WI38 (cell line): ENCODE results near the gene IDUA.

Experiments
- H3K4me3 ChIP-seq: 2 replicates; pipeline ENCODE4 v1.5.1; 2011; ENCODE audit warnings: low read depth, mild to moderate bottlenecking, control low read depth, low read length
- CTCF ChIP-seq: IDR thresholded peaks from 2 replicates; pipeline ENCODE4 v1.5.1; 2012; ENCODE audit warnings: low read depth, mild to moderate bottlenecking, control low read depth, low read length

Gene IDUA

GRCh38 chr4:1036976-1037810, 50.3 kb downstream of the IDUA start:
- H3K4me3 ChIP-seq, result no peak overlapping the region
- no peak for TF ChIP-seq CTCF

- no peak for TF ChIP-seq CTCF
- no peak overlapping the region for H3K4me3 ChIP-seq
These were observed 52.2 kb downstream of the IDUA start for GRCh38 chr4:1038948-1039492.

GRCh38 chr4:1039493-1040343, 52.9 kb downstream of the IDUA start:
- H3K4me3 ChIP-seq, result no peak overlapping the region
- no peak for TF ChIP-seq CTCF

- no peak overlapping the region for H3K4me3 ChIP-seq
- no peak for TF ChIP-seq CTCF
These were observed 53.7 kb downstream of the IDUA start for GRCh38 chr4:1040344-1041146.

- no peak for TF ChIP-seq CTCF
- no peak overlapping the region for H3K4me3 ChIP-seq
These were observed 54.5 kb downstream of the IDUA start for GRCh38 chr4:1041147-1041935.

- no peak for TF ChIP-seq CTCF
- no peak overlapping the region for H3K4me3 ChIP-seq
These were observed 55.1 kb downstream of the IDUA start for GRCh38 chr4:1041936-1042330.
